K562 treated with DMSO at 1 percent for 4 hours (cell line): ENCODE measurements around the gene CNTNAP1. TPM values are rescaled to one million over a fixed set of nuclear protein-coding genes. Genes with fewer than 3 reads are reported as not detected.

Experiments used
- total RNA-seq: library from RNA; unstranded; fragments of 300-600 nt; gene quantifications from 2 replicates; pipeline ENCODE4 v1.2.3, GENCODE V29; 2022; ENCODE audit not compliant: insufficient read depth

The CNTNAP1 gene
- 1.3 and 3.1 TPM in 2 replicates for total RNA-seq

GRCh38 chr17:42681976-42682721, at the start of gene CNTNAP1:
TSS of gene CNTNAP1 (plus strand) at chr17:42682531. CDS start at chr17:42682830, 299 bp downstream.

GRCh38 chr17:42659079-42659931, 23.0 kb upstream of the CNTNAP1 start, which contains the start of gene TUBG2:
TSS of gene TUBG2 (plus strand) at chr17:42659284. CDS start at chr17:42659504, 220 bp downstream.

GRCh38 chr17:42676424-42677011, 5.8 kb upstream of the CNTNAP1 start, which contains the start of gene PLEKHH3:
TSS of gene PLEKHH3 (minus strand) at chr17:42676994. CDS start at chr17:42676563, 431 bp downstream.

DNA sequence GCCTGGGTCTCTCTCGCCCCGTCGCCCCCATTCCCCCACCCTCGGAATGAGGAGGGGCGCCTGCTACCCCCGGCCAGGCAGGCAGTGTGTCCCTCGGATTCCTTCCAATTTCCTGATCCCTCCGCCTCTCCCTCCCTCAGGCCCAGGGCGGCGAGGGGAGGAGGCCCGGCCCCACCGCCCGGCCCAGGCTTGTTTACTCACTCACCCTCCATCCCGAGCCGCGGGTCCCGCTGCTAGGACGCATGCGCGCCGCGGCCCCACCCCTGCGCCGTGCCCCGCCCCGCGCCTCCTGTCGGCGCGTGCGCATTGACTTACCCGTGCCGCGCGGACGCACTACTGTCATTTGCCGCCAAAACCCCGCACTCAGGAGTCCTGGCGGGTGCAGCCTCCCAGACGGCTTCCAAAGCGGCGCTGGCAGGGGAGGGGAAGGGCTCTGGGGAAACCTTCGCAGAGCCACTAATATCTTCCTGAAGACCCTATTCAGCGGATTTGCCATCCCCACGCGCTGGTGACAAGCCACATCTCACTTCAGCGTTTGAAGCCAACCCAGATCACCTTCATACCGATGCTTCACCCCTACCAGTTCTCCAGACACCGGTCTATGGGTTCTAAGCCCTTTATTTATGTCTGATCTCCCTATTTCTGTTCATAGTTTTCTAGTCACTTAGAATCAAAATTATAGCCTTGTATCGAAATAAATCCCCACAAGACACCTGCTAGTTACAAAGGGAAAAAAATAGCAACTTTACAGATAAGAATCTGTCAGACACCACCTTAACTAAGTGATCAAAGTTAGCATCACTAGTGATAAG, 62.7 kb downstream of the CNTNAP1 start, which contains the start of gene EZH1:
Gene EZH1, minus strand, starts transcription at position 235 of the 812 bp plus-strand sequence. CDS start 16,099 bp downstream, outside the sequence.

Other genes with a start within 250 kb of the CNTNAP1 start
- gene ATP6V0A1, start 223.7 kb upstream of the CNTNAP1 start, total RNA-seq = 52.6 and 60.6 TPM in 2 replicates
- 13.2 and 16.3 TPM in 2 replicates for gene NAGLU, start 146.3 kb upstream of the CNTNAP1 start, total RNA-seq
- 7.7 and 8.1 TPM in 2 replicates for gene HSD17B1, start 129.6 kb upstream of the CNTNAP1 start, total RNA-seq
- gene COASY, start 120.4 kb upstream of the CNTNAP1 start, total RNA-seq = 109 and 140 TPM in 2 replicates
- gene MLX, start 115.4 kb upstream of the CNTNAP1 start, total RNA-seq = 31.3 and 35.0 TPM in 2 replicates
- 52.8 and 68.2 TPM in 2 replicates for gene PSMC3IP, start 104.8 kb upstream of the CNTNAP1 start, total RNA-seq
- 19.3 and 21.9 TPM in 2 replicates for gene RETREG3, start 73.2 kb upstream of the CNTNAP1 start, total RNA-seq
- gene TUBG1, start 72.8 kb upstream of the CNTNAP1 start, total RNA-seq = 113 and 129 TPM in 2 replicates
- gene TUBG2, start 23.2 kb upstream of the CNTNAP1 start, total RNA-seq = not detected in 2 replicates
- gene PLEKHH3, start 5.5 kb upstream of the CNTNAP1 start, total RNA-seq = 32.9 and 42.6 TPM in 2 replicates
- 7.6 and 9.2 TPM in 2 replicates for gene CCR10, start 688 bp upstream of the CNTNAP1 start, total RNA-seq
- 17.7 and 17.9 TPM in 2 replicates for gene EZH1, start 62.5 kb downstream of the CNTNAP1 start, total RNA-seq
- gene RAMP2, start 78.7 kb downstream of the CNTNAP1 start, total RNA-seq = not detected in 2 replicates
- 93.6 and 122 TPM in 2 replicates for gene VPS25, start 90.9 kb downstream of the CNTNAP1 start, total RNA-seq
- 5.5 and 14.0 TPM in 2 replicates for gene WNK4, start 98.1 kb downstream of the CNTNAP1 start, total RNA-seq
- 45.6 and 46.7 TPM in 2 replicates for gene COA3, start 116.2 kb downstream of the CNTNAP1 start, total RNA-seq
- gene CNTD1, start 116.3 kb downstream of the CNTNAP1 start, total RNA-seq = not detected in 2 replicates
- gene BECN1, start 141.8 kb downstream of the CNTNAP1 start, total RNA-seq = 32.0 and 36.7 TPM in 2 replicates
- 90.8 and 94.0 TPM in 2 replicates for gene PSME3, start 150.9 kb downstream of the CNTNAP1 start, total RNA-seq
- 6.7 and 7.0 TPM in 2 replicates for gene AOC2, start 162.0 kb downstream of the CNTNAP1 start, total RNA-seq
- gene AOC3, start 168.7 kb downstream of the CNTNAP1 start, total RNA-seq = 3.9 and 5.9 TPM in 2 replicates
- not detected in 2 replicates for gene G6PC1, start 218.3 kb downstream of the CNTNAP1 start, total RNA-seq